Mucosa of gallbladder (tissue), 1 donor: Measurements from ENCODE around the gene DLG2. TPM values are rescaled to one million over a fixed set of nuclear protein-coding genes. Genes with fewer than 3 reads are reported as not detected.

Experiments
- DNase-seq: peaks from one replicate; pipeline ENCODE4 v3.0.0-alpha.2; 2020; ENCODE audit warnings: low spot score
- total RNA-seq: library from RNA; stranded (reverse); gene quantifications from one replicate; pipeline ENCODE4 v1.2.1, GENCODE V29; 2021
- donor health status: DM: no; HTN: no; CAD: no.

Gene DLG2
- total RNA-seq, 1 donor from 2014 or later = 4.4 TPM

DNA sequence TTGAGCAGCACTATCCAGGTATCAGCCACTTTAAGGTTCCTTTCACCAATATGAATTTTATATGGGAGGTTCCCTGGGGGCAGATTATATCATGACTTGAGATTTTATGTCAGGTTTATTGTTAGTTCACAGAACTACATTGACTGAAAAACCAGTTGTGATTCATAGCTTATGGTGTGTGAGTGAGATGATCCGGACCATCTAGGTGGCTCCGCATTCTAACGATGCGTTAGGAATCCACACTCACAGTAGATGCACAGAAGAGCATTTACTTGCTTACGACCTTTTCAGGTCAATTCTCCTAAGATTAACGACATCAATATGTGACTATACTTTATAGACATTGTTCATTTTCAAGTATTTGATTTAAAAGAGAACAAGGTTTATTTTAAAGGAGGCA, 1356.7 kb downstream of the DLG2 start:
- DNase-seq = no peak

GRCh38 chr11:84264066-84264465, 1363.1 kb downstream of the DLG2 start:
- DNase-seq = no peak

- peak; percentile 11 for DNase-seq
Measured at GRCh38 chr11:84261707-84262106, 1365.4 kb downstream of the DLG2 start.

DNA sequence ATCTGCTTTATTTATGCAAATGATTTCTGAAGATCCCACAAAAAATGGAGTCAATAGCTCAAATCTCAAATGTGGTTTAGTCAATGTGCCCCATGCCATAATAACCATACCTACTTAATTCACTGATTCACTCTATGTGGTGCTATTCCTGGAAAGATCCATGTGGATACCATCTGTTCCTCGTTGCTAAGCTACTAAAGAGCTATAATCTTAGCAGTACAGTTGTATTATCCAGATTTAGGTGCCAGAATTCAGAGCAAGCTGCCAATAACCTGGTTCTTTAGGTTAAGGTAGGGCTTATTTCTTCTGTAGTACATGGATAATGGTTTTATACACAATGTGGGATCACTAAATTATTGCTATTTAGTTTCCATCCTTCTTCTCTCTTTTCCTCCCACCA, 1366.3 kb downstream of the DLG2 start:
- DNase-seq = no peak

GRCh38 chr11:84256618-84257017, 1370.5 kb downstream of the DLG2 start:
- no peak for DNase-seq

DNA sequence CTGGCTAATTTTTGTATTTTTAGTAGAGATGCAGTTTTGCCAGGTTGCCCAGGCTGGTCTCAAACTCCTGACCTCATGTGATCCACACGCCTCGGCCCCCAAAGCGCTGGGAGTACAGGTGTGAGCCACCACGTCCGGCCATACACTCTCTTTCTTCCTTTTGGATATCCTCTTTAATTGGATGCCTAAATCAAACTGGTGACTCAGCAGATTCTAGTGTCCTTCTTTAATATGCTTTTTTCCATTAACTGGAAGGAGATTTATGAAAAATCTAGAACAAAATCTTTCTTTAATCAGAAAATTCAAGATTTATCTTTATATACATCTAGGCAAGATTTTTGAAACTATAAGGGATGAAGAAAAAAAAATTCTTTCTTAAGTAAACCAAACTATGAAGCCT, 1371.7 kb downstream of the DLG2 start:
- no peak for DNase-seq

DNA sequence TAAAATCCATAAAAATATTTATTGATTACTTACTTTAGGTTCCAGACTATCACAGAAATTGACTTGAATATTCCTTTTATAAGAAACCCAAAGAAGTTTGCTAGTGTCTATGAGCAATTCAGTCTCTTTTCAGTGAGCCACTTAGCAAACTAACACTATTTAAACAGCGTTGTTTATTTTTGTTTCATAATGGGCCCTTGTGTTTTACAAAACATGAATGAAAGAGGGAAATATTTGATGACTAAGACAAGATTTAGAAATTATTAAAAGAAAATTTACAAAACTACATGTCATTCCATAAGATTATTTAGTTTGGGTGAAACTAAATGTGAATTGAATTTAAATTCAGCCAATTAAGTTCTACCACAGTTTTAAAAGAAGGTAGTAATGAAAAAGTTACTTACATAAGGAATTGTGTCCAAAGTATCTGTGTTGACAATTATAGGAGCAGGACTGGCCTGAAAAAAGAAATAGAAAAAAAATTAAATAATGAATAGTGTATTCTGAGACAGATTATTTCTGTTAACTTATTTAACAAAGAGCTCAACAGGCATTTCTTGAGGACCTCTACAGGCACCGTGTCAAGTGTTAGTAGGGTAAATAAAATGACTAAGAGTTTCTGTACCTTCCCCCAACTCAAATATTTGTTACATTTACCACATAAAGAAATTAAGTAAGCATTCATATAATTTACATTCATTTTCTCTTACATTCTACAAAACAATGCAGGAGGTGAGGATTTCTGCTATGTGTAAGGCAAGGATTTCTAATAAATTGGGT, 1376.1 kb downstream of the DLG2 start:
- no peak for DNase-seq

GRCh38 chr11:84249344-84250135, 1377.6 kb downstream of the DLG2 start:
- DNase-seq = no peak

DNA sequence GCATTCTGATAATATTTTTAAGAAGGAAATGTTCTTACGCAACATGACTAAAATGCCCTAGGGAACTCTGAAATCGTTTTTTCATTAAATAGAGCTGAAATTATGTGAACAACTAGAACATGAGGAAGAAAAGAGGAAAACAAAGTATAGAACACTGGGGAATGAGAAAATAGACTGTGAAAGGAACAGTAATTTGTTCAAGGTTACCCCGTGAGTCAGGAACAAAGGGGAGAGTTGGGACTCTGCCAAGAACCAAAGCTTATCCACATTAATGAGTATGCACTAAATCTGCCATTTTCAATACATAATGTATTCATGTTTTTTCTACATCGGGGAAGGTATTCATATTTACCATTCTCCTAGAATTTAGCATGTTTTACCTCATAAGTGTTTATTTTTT, 1379.2 kb downstream of the DLG2 start:
- DNase-seq = no peak

GRCh38 chr11:84247129-84247528, 1380.0 kb downstream of the DLG2 start:
- no peak for DNase-seq

DNA sequence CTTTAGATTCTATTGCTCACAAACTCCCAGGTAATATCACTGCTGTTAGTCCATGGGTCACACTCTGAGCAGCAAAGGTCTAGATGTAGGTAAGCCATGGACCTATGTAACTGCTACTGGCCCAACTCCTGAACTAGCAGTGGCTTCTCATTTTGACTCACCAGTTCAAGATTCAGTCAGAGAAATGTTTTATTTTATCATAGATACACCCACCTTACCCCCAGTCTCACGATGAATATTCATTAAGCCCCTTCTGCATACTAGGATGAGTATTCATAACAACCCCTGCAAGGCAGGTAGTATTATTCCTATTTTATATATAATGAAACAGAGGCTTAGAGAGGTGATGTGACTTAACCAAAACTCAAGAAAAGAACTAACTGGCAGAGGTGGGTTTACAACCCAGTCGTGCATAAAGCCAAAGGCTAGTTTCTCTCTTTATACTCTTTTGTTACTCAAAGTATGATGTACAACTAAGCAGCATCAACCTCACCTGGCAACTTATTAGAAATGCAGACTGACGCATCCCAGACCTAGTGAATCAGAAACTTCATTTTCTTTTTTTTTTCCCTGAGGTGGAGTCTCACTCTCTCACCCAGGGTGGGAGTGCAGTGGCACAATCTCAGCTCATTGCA, 1383.4 kb downstream of the DLG2 start:
- no peak for DNase-seq

GRCh38 chr11:84241343-84242131, 1385.6 kb downstream of the DLG2 start:
- DNase-seq = no peak

DNA sequence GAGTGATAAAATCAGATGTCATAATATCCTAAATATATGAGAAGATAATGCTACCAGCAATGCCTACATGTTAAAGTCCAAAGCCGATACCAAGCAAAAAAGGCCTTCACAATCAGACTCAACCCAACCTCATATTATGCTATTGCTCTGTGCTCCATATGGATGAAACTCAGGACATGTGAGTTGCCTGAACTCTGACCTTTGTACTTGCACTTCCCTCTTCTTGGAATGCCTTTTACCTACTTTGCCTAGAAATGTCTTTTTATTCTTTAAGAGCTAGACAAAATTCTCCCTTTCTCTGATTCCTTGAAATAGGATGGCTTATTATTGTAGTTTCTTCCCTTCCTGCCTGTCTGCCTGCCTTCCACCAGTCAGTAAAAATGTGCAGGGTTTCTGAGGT, 1386.3 kb downstream of the DLG2 start:
- no peak for DNase-seq

DNA sequence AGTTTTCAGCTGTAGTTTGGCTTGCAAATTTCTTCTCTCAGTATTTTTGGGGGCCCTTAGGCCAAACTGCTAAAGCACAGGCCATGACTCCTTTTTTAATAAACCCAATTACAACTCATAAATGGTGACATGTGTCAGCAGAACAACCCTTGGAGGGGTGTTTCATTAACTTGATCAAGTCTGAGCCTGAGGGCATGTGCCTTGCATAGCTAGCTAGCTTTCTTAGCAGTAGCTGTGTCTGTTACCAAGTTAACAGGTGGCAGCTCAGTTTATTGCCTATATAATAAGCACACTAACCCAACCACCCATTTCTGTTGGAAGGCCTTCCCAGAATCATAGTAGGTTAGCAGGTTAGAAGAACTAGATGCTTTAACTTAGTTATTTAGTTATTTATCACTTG, 1390.7 kb downstream of the DLG2 start:
- DNase-seq = no peak

DNA sequence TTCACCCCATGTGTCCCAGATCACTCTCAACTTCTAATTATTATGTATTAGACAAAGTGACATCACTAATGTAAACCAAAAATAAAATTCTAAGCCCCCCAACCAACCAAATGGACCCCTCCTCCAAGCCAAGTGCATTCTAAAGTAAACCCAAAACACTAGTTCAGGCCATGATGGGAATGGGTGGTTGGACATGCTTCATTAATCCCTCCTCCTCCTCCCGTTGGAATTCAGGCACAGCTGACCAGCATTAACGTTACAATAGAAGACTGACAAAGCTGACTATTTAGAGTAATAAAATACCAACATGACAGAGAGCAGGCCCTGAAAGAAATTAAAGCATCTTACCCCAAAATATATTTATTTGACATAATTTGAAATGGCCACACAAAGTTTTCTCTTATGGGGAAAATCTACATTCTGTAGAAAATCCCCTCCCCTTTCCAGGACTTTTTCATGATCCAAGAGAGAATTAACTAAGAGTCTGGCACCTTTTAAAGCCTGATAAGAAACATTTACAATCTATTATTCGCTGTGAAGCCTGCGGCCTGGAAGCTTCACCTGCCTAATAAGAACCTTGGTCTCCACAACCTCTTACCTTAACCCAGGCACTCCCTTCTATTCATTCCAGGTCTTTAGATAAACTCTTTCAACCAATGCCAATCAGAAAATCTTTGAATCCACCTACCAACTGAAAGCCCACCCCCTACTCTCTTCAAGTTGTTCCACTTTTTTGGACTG, 1392.5 kb downstream of the DLG2 start:
- DNase-seq = no peak

DNA sequence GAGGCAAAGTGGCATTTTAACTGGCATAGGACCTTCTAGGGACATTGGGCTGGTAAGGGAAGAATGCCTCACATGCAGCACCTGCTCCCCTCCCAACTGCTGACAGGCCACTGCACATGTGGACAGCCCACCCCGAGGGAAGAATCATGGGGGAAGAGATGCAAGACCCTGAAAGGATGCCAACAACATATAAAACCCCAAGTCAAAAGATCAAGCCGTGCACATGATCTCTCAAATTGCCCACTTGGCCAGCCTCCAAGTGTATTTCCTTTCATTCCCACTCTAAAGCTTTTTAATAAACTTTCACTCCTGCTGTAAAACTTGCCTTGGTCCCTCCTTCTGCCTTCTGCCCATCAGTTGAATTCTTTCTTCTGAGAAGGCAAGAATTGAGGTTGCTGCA, 1393.1 kb downstream of the DLG2 start:
- no peak for DNase-seq

- no peak for DNase-seq
Measured at GRCh38 chr11:84232511-84232910, 1394.6 kb downstream of the DLG2 start.

GRCh38 chr11:84230402-84230801, 1396.7 kb downstream of the DLG2 start:
- DNase-seq = no peak

GRCh38 chr11:84227970-84228665, 1399.0 kb downstream of the DLG2 start:
- no peak for DNase-seq

- DNase-seq = no peak
Measured at GRCh38 chr11:84224042-84224441, 1403.1 kb downstream of the DLG2 start.

GRCh38 chr11:84218318-84218717, 1408.8 kb downstream of the DLG2 start:
- no peak for DNase-seq
